ENCODE measurements around the gene MFNG. TPM values are rescaled to one million over a fixed set of nuclear protein-coding genes. Genes with fewer than 3 reads are reported as not detected.

MFNG gene
- polyA plus RNA-seq, 1 experiment = 0.06 TPM

DNA sequence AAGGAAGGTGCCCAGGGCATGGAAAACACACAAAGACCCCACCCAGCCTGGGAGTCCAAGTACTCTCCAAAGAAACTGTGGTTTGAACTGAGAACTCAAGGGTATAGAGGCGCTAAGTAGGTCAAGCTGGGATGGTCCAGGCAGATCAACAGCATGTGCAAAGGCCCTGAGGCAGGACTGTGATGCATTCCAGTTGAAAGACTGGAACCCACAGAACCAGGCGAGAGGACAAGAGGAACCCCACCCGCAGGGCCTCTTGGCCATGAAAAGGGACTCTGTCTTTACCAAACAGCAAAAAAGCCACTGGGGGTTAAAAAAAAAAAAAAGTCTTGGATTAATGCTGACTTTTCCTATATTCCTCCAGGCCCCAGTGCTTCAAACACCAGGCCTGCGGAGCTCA, 18.8 kb upstream of the MFNG start:
- TF ChIP-seq, protein P1, sequence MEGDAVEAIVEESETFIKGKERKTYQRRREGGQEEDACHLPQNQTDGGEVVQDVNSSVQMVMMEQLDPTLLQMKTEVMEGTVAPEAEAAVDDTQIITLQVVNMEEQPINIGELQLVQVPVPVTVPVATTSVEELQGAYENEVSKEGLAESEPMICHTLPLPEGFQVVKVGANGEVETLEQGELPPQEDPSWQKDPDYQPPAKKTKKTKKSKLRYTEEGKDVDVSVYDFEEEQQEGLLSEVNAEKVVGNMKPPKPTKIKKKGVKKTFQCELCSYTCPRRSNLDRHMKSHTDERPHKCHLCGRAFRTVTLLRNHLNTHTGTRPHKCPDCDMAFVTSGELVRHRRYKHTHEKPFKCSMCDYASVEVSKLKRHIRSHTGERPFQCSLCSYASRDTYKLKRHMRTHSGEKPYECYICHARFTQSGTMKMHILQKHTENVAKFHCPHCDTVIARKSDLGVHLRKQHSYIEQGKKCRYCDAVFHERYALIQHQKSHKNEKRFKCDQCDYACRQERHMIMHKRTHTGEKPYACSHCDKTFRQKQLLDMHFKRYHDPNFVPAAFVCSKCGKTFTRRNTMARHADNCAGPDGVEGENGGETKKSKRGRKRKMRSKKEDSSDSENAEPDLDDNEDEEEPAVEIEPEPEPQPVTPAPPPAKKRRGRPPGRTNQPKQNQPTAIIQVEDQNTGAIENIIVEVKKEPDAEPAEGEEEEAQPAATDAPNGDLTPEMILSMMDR (IDR thresholded peaks at IDR 0.05; ENCODE audit: low read depth, low read length) = no peak
- no peak for DNase-seq (ENCODE audit: low read depth, low spot score)
- H3K27me3 ChIP-seq (ENCODE audit: control insufficient read depth, insufficient read depth, low read length) = no peaks in the 10 kb centered on the region
- H3K27ac ChIP-seq (ENCODE audit: low read depth, low read length) = no peak overlapping the region
- ChIA-PET POLR2A (no interaction called here), CTCF (interaction anchor here (1.1 kb wide), 1 partner anchor 87 kb away, joined by 3 read pairs; no protein-coding TSS in a partner anchor)
- H3K9me3 ChIP-seq (ENCODE audit: control insufficient read depth, insufficient read depth, low read length) = no peaks in the 10 kb centered on the region; the same call in 1 of the 2 replicates
- H3K4me3 ChIP-seq (ENCODE audit: low read depth, low read length) = no peak overlapping the region

DNA sequence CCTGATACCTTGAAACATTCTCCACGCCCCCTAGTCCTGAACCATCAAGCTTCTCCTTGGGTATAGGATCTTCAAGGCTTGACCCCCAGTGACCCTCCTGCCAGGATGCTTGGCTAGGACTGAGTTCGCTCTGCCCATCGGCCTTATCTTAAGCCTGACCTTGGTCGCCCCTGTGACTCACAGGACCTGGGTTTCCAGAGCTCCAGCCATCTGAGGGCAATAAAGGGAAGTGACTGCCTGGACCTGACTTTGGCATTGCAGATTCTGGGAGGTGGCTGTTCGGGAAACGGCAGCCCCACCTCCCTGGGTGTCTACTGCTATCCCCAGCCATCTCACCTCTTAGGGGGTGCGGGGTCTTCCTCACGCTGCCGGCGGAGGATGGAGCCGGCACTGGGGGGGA, 17.7 kb upstream of the MFNG start:
- POLR2A ChIA-PET = no interaction called here
- Histone ChIP-seq H3K9me3 (ENCODE audit: control insufficient read depth, insufficient read depth, low read length) (no peaks in the 10 kb centered on the region; the same call in 1 of the 2 replicates), H3K4me3 (ENCODE audit: low read depth, low read length) (no peak overlapping the region), H3K27ac (ENCODE audit: low read depth, low read length) (no peak overlapping the region), H3K27me3 (ENCODE audit: control insufficient read depth, insufficient read depth, low read length) (no peaks in the 10 kb centered on the region)
- no peak for DNase-seq (ENCODE audit: low read depth, low spot score)
- CTCF ChIA-PET = no interaction called here
- TF ChIP-seq, protein P1 (IDR thresholded peaks at IDR 0.05; ENCODE audit: low read depth, low read length) = no peak

DNA sequence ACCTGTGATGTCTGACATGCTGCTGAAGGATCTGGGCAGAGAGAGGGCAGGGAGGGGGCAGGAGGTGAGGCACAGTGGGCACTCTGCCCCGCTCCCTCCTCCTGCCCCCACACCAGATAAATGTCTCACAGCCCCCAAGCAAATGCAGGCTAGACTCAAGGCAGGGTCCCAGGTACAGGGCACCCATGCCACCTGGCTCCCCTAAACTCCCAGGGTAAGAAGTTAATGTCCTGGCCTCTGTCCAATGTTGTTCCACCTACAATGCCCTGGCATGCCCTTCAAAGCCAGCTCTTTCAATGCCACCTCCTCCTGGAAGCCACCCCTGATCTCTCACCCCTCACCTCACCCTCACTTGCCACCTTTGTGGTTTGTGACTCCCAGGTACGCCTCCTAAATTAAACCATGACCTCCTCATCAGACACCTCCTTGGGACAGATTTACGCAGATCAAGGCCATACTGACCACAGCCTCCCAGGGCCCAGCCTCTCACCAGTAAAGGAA, 17.0 kb upstream of the MFNG start:
- no peak overlapping the region for H3K27ac ChIP-seq (ENCODE audit: low read depth, low read length)
- POLR2A ChIA-PET = no interaction called here
- no peaks in the 10 kb centered on the region; the same call in 1 of the 2 replicates for H3K9me3 ChIP-seq (ENCODE audit: control insufficient read depth, insufficient read depth, low read length)
- CTCF ChIA-PET = no interaction called here
- H3K4me3 ChIP-seq (ENCODE audit: low read depth, low read length) = no peak overlapping the region
- no peaks in the 10 kb centered on the region for H3K27me3 ChIP-seq (ENCODE audit: control insufficient read depth, insufficient read depth, low read length)
- TF ChIP-seq, protein P1 (IDR thresholded peaks at IDR 0.05; ENCODE audit: low read depth, low read length) = no peak
- no peak for DNase-seq (ENCODE audit: low read depth, low spot score)

DNA sequence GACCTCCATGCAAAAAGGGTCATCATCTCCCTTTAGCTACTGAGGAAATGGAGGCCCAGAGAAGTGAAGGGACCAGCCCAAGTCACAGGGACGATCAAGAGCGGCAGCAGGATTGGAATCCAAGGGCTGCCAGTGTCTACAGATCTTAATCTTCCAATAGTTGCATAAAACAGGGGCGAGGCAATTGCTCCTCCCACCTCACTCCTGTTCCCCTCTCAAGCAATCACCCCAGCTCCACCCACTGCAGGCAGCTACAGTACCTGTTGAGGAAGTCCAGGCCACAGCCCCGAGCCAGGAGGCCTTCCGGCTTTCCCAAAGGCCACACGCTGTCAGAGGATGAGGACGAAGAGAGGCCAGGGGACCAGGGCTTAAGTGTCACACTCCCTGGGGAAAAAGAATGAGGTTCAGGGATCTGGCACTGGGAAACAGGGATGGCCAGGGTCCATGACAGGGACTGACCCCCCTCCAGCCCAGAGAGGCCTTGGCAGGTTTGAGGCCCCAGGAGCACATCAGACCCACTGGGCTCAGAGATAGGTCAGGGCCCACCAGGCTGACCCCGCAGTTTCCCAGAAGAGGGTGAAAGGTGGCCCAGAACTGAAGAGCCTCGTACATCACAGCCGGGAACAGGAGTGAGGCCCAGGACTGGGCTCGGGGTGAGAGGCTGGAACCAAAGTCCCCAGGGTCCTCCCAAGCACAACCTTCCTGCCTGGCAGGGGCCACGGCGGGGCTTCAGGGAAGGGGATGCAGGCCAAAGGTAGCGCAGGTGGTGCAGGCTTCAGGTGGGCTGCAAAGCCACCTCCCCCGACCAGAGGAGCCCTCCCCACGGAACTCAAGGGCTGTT, 16.4 kb upstream of the MFNG start:
- Histone ChIP-seq H3K4me3 (ENCODE audit: low read depth, low read length) (no peak overlapping the region), H3K27me3 (ENCODE audit: control insufficient read depth, insufficient read depth, low read length) (no peaks in the 10 kb centered on the region), H3K27ac (ENCODE audit: low read depth, low read length) (no peak overlapping the region), H3K9me3 (ENCODE audit: control insufficient read depth, insufficient read depth, low read length) (no peaks in the 10 kb centered on the region; the same call in 1 of the 2 replicates)
- no peak for DNase-seq (ENCODE audit: low read depth, low spot score)
- ChIA-PET CTCF (no interaction called here), POLR2A (interaction anchor here (0.7 kb wide), 1 partner anchor 48 kb away, joined by 3 read pairs; no protein-coding TSS in a partner anchor)
- TF ChIP-seq, protein P1 (IDR thresholded peaks at IDR 0.05; ENCODE audit: low read depth, low read length) = no peak

Measured in AG04450 (cell line).